ENCODE measurements around the gene AGO1.

The AGO1 gene

GRCh38 chr1:35882945-35883634, at the start of gene AGO1:
AGO1 (plus strand) TSS chr1:35883209; CDS start chr1:35883422, 213 bp downstream.
- peak; percentile 48 for DNase-seq (ENCODE audit: low read depth)

GRCh38 chr1:35833395-35833794, 49.6 kb upstream of the AGO1 start:
- DNase-seq (ENCODE audit: low read depth), result no peak

- no peak for DNase-seq (ENCODE audit: low read depth)
Observed at GRCh38 chr1:35834218-35834617, 48.8 kb upstream of the AGO1 start.

- no peak for DNase-seq (ENCODE audit: low read depth)
Observed at GRCh38 chr1:35835398-35835797, 47.6 kb upstream of the AGO1 start.

- DNase-seq (ENCODE audit: low read depth), result no peak
Observed at GRCh38 chr1:35836734-35837133, 46.3 kb upstream of the AGO1 start.

- no peak for DNase-seq (ENCODE audit: low read depth)
Observed at GRCh38 chr1:35838693-35839245, 44.2 kb upstream of the AGO1 start.

- no peak for DNase-seq (ENCODE audit: low read depth)
Observed at GRCh38 chr1:35844826-35845225, 38.2 kb upstream of the AGO1 start.

- DNase-seq (ENCODE audit: low read depth), result no peak
Observed at GRCh38 chr1:35845766-35846165, 37.2 kb upstream of the AGO1 start.

GRCh38 chr1:35847935-35848565, 35.0 kb upstream of the AGO1 start:
- no peak for DNase-seq (ENCODE audit: low read depth)

- DNase-seq (ENCODE audit: low read depth), result no peak
Observed at GRCh38 chr1:35850051-35850450, 33.0 kb upstream of the AGO1 start.

- DNase-seq (ENCODE audit: low read depth), result no peak
Observed at GRCh38 chr1:35850716-35851115, 32.3 kb upstream of the AGO1 start.

- DNase-seq (ENCODE audit: low read depth), result no peak
Observed at GRCh38 chr1:35851132-35851869, 31.7 kb upstream of the AGO1 start.

GRCh38 chr1:35852241-35852640, 30.8 kb upstream of the AGO1 start:
- no peak for DNase-seq (ENCODE audit: low read depth)

GRCh38 chr1:35854989-35855700, 27.9 kb upstream of the AGO1 start:
- no peak for DNase-seq (ENCODE audit: low read depth)

GRCh38 chr1:35856964-35857363, 26.0 kb upstream of the AGO1 start:
- no peak for DNase-seq (ENCODE audit: low read depth)

- DNase-seq (ENCODE audit: low read depth), result no peak
Observed at GRCh38 chr1:35857830-35858229, 25.2 kb upstream of the AGO1 start.

GRCh38 chr1:35860696-35861095, 22.3 kb upstream of the AGO1 start:
- DNase-seq (ENCODE audit: low read depth), result no peak

GRCh38 chr1:35863136-35863535, 19.9 kb upstream of the AGO1 start:
- DNase-seq (ENCODE audit: low read depth), result no peak

GRCh38 chr1:35863881-35864625, 19.0 kb upstream of the AGO1 start:
- no peak for DNase-seq (ENCODE audit: low read depth)

- DNase-seq (ENCODE audit: low read depth), result no peak
Observed at GRCh38 chr1:35864813-35865212, 18.2 kb upstream of the AGO1 start.

- no peak for DNase-seq (ENCODE audit: low read depth)
Observed at GRCh38 chr1:35866991-35867390, 16.0 kb upstream of the AGO1 start.

Measured in non-pigmented ciliary epithelial cell (primary cell).